ENCODE results near the gene BRIX1. TPM values are rescaled to one million over a fixed set of nuclear protein-coding genes. Genes with fewer than 3 reads are reported as not detected.
"Not testable (repeated sequence)": the region's sequence is repeated elsewhere in the genome, so short reads cannot be mapped to it uniquely, and the experiment has no call there.

Gene BRIX1
- total RNA-seq, 1 donor, result 88.9 TPM

GRCh38 chr5:34905564-34905963 lies 9.9 kb upstream of the BRIX1 start:
- peak; percentile 34 for TF ChIP-seq CTCF (IDR thresholded peaks at IDR 0.05; ENCODE audit: insufficient read depth, low read depth, low read length)
- DNase-seq (ENCODE audit: low read depth), result no peak

GRCh38 chr5:34913072-34913471 lies 2.4 kb upstream of the BRIX1 start:
- peak; percentile 91 for DNase-seq (ENCODE audit: low read depth)
- TF ChIP-seq CTCF (IDR thresholded peaks at IDR 0.05; ENCODE audit: insufficient read depth, low read depth, low read length), result no peak
- peak overlapping the region; percentile 98 for H3K4me3 ChIP-seq (ENCODE audit: low read depth, low read length)

More at GRCh38 chr5:34905564-34905963, 9.9 kb upstream of the BRIX1 start:
- no peak overlapping the region for H3K4me3 ChIP-seq (ENCODE audit: low read depth, low read length)

- peak overlapping the region; percentile 98 for H3K4me3 ChIP-seq (ENCODE audit: low read depth, low read length)
- DNase-seq (ENCODE audit: low read depth), result peak; percentile 64
- TF ChIP-seq CTCF (IDR thresholded peaks at IDR 0.05; ENCODE audit: insufficient read depth, low read depth, low read length), result no peak
Measured at GRCh38 chr5:34914671-34915138, 806 bp upstream of the BRIX1 start.

- H3K4me3 ChIP-seq (ENCODE audit: low read depth, low read length), result peak overlapping the region; percentile 98
- no peak for TF ChIP-seq CTCF (IDR thresholded peaks at IDR 0.05; ENCODE audit: insufficient read depth, low read depth, low read length)
- no peak for DNase-seq (ENCODE audit: low read depth)
Measured at GRCh38 chr5:34915856-34916192, 313 bp downstream of the BRIX1 start.

GRCh38 chr5:34916518-34916917 lies 1.0 kb downstream of the BRIX1 start:
- DNase-seq (ENCODE audit: low read depth), result no peak
- peak overlapping the region; percentile 98 for H3K4me3 ChIP-seq (ENCODE audit: low read depth, low read length)
- no peak for TF ChIP-seq CTCF (IDR thresholded peaks at IDR 0.05; ENCODE audit: insufficient read depth, low read depth, low read length)

- DNase-seq (ENCODE audit: low read depth), result no peak
- peak overlapping the region; percentile 98 for H3K4me3 ChIP-seq (ENCODE audit: low read depth, low read length)
- no peak for TF ChIP-seq CTCF (IDR thresholded peaks at IDR 0.05; ENCODE audit: insufficient read depth, low read depth, low read length)
Measured at GRCh38 chr5:34918025-34918424, 2.5 kb downstream of the BRIX1 start.

- no peak overlapping the region for H3K4me3 ChIP-seq (ENCODE audit: low read depth, low read length)
- no peak for DNase-seq (ENCODE audit: low read depth)
- TF ChIP-seq CTCF (IDR thresholded peaks at IDR 0.05; ENCODE audit: insufficient read depth, low read depth, low read length), result peak; percentile 18
Measured at GRCh38 chr5:34919077-34919476, 3.6 kb downstream of the BRIX1 start.

GRCh38 chr5:34923256-34923655 lies 7.7 kb downstream of the BRIX1 start:
- not testable (repeated sequence) for H3K4me3 ChIP-seq (ENCODE audit: low read depth, low read length); DNase-seq (ENCODE audit: low read depth)
